NCI-H1105 (cell line): ENCODE data around the gene AHCYL2.
"Not testable (repeated sequence)": the region's sequence is repeated elsewhere in the genome, so short reads cannot be mapped to it uniquely, and the experiment has no call there.

Experiments
- DNase-seq: peaks from one replicate; lab custom pipeline; 2025; lab: John Stamatoyannopoulos, UW

Gene AHCYL2

DNA sequence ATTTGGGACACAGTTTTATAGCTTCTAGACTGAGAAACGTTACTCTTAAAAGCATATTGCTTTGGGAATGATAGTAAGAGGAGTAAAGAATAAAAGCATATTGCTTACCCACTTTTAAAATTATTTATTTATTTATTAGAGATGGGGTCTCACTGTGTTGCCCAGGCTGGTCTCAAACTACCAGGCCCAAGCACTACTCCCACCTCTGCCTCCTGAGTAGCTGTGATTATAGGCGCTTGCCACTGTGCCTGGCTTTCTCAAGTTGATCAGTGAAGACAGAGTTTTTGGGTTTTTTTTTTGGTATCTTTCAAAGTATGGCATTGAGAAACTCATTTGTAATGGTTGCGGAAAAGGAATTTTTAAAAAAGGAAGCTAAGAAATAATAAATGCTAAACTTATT is 68.0 kb downstream of the AHCYL2 start:
- no peak for DNase-seq

DNA sequence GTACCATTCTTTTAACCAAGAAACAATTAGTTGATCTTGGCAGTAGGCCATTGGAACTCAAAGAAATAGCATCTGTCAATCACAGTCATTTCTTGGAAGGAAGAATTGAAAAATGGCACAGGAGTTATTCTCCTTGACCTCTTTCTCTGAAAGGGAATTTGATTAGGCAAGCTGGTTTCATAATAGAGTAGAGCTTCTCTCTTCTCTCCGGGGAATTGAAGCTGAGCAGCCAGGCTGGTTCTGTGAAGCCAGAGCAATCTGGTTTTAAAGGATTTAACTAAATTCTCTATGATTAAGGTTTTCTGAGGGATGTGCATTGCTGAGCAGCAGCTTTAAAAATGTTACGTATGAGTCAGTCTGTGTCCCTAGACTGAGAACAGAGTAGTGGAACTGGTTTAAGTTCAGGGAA is 70.2 kb downstream of the AHCYL2 start:
- no peak for DNase-seq

DNA sequence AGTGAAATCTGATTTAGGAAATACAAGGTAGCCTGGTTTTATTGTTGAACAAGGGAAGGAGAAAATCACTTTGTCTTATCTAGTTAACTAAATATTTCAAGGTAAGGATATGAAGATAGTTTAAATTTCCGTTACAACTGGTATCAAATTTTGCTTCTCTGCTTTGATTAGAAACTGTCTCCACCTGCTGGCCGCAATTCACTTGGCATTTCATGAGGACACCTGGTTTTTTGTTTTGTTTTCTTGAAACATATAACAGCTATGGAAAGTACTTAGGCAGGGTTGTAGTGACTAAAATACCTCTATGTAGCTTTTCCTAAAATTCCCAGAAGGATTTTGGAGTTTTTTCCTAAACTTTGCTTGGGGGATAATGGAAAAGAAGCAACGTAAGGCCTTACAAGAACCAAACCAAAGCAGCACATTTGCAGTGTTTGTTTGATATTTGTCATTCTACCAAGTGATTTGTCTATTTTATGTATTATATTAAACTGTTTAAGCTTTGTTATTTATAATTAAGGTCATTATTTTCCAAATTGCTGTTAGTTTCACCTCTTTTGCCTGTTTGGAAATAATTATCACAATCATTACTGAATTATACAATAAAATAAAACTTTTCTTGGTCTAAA is 73.6 kb downstream of the AHCYL2 start:
- DNase-seq, result peak; percentile 34

DNA sequence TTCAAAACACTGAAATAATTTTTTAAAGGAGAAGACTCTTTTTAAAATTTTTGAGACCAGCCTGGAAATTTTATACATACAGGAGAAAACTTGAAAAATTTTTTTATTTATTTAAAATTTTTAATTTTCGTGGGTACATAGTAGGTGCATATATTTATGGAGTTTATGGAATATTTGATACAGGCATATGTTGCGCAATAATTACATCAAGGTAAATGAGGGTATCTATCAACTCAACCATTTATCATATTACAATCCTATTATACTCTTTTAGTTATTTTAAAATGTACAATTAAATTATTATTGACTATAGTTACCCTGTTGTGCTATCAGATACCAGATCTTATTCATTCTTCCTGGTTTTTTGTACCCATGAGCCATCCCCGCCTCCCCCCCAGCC is 75.1 kb downstream of the AHCYL2 start:
- DNase-seq, result no peak

DNA sequence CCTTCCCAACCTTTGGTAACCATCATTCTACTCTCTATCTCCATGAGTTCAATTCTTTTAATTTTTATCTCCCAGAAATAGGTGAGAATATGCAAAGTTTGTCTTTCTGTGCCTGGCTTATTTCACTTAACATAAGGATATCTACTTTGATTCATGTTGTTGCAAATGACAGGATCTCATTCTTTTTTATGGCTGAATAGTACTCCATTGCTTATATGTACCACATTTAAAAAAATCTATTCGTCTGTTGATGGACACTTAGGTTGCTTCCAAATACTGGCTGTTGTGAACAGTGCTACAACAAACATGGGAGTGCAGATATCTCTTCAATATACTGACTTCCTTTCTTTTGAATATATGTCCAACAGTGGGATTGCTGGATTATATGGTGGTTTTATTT is 75.5 kb downstream of the AHCYL2 start:
- DNase-seq, result not testable (repeated sequence)

DNA sequence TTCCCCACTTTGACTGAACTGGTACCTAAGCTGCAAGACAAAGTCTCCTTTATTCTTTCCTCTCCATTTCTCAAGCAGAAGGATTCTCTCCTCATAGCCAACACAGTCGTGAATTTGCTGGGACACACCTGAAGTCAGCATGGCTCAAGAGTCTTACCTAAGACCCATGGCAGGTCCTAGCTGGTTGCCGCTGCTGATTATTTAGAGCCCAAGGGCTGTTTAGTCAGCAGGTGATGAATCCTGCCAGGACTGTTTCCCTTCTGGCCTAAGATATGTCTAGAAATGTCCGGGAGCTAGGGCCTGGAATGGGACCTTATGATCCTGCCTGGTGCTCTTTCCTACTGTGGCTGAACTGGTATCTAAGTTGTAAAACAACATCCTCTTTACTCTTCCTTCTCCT is 82.8 kb downstream of the AHCYL2 start:
- DNase-seq, result no peak

DNA sequence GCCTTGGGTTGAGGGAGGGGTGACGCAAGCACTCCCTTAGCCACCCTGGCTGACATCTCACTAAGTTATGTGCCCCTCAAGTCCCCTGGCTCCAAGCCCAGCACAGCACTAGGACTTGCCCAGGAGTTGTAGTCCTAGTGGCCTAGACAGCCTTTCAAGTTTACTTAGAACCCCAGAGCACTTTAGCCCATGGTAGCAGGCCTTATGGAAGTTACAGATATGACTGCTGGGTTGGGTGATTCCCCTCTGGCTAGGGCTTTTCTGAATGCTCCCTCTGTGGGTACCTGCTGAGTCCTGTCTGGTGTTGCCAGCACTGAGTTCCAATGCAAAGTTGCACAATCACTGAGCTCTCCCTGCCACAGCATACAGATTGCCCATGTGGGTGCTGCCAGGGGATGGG is 83.2 kb downstream of the AHCYL2 start:
- no peak for DNase-seq

DNA sequence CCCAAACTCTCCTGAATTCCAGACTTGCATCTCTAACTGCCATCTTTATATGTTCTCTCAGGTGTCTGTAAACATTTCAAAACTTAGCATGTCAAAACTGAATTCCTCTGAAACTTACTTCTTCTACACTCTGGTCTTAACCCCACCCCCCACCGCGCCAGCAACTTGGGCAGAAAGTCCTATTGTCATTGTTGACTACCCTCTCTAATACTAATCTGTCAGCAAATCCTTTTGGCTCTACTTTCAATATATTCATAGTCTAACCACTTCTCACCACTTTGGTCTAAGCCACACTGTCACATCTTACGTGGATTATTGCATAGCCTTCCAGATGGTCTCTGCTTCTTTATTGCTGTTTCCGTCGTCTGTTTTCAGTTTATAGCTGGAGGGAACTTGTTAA is 86.6 kb downstream of the AHCYL2 start:
- DNase-seq, result no peak

DNA sequence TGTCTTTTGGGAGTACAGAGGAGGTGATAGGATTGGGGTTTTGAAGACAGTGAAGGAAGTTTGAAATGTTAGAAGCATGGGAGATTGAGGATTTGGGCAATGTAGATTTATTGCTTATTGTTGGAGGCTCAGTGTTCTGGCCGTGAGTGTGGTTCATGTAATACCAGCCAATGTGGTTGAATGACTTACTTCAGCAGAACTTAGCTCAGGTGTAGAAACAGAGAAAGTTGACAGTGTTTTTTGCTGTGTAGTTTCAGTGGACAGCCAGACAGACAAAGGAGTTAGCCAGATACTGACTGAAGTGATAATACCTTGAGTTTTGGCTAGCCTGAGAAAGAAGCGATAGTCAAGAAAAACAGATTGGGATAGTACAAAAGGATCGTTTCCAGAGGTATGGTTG is 88.5 kb downstream of the AHCYL2 start:
- DNase-seq, result no peak

DNA sequence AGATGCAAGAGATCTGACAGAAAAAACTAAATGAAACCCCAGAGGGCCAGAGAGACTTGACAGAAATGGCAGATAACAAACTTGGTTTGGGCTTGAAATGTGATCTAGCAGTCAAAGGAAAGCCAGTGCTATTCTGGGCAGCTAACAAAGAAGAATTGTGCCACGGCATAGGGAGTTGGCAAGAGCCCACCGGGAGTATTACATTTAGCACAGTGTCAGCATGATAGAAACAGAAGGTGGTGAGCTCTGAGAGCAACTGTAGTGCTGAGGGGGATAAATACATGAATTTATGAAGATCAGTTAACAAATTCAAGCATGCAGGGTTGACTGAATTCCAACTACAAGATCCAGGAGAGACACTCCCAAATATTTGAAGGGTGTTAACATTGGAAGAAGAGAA is 91.1 kb downstream of the AHCYL2 start:
- DNase-seq, result no peak

DNA sequence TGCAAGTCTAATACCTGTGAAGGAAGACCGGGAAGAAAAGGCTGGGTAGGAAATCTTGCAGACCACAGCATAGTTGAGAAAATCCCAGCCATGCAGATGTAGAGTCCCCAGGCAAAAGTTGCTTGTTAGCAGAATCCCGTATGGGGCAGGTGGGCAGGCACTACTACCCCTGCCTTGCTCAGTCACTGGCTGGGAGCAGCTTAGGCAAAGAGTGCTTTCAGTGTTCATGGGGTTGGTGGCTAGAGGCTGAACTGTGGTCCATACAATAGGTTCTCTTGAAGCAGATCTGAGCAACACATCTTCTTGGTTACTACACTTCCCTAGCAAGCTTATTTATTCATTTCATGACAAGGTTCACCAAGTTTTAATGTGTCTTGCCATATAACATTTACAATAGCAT is 92.6 kb downstream of the AHCYL2 start:
- no peak for DNase-seq

DNA sequence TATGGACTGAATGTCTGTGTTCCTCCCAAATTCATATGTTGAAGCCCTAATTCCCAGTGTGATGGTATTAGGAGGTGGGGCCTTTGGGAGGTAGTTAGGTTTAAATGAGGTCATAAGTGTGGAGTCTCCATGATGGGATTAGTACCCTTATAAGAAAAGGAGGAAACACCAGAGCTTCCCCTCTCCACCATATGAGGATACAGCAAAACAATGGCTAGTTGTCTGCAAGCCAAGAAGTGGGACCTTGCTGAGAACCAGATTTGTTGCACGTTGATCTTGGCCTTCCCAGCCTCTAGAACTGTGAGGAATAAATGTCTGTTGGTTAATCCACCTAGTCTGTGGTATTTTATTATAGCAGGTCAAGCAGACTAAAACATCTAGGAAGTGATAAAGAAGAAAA is 102.2 kb downstream of the AHCYL2 start:
- DNase-seq, result no peak

DNA sequence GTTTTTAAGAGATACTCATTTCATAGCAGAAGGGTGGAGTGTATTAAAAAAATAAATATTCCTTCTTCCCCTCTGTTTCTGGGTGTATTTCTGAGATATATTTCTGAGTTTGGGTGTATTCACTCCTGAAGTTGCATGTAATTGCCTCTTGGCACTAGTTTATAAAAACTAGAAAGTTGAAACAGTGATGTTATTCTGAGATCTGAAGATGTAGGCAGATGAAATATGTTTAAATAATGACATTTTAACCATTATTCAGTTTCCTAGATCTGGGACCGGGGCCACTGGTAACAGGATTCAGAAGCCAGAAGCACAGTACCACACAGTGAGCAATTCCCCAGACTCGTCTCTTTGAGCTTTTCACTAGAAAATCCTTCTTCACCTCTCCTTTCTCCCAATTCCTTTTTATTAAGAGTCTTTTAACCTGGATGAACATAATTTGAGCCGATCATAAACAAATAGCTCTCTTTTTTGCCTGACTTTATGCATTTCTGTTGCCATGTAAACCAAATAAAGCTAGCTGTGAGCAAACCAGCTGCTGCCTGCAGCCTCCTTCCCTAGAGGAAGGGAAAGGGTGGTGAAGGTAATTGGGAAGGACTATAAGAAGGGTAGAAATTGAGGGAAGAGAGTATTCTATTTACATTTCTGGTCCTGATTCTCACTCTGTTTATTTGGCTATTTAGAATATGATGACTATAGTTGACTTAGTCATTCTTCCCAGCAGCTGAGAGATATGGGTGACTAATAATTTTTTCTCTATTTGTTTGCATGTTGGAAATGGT is 107.6 kb downstream of the AHCYL2 start:
- DNase-seq, result no peak

DNA sequence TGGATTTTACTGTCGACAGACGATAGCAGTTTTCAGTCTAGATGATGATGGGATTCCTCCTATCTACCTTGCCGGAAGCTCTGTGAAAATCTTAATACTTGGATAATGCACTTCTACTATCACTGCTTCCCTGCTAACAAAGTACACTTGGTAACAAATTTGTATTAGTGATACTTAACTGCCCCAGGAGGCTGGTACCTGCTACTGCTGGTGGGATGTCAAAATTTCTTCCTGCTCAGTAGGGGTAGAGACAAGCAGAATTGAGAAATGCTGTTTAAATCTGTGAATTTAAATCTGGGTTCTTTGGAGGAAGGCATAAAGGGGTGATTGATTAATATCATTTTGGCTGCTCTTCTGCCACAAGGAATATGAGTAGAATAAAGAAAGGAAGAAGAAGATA is 109.6 kb downstream of the AHCYL2 start:
- no peak for DNase-seq

DNA sequence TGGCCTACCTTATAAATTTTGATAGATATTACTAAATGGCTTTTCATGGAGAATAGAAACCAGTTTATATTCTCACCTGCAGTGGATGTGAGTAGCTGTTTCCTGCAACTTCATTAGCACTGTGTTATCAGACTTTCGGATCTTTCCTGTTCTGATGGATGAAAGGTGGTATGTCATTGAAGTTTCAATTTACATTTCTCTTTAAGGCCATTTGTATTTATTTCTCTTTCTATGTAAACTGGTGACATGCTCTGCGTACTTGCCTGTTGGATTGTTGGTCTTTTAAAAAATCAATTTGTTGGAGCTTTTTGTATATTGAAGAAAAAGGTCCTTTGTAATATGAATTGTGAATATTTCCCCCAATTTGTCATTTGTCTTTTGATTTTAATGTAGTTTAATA is 113.6 kb downstream of the AHCYL2 start:
- DNase-seq, result no peak

DNA sequence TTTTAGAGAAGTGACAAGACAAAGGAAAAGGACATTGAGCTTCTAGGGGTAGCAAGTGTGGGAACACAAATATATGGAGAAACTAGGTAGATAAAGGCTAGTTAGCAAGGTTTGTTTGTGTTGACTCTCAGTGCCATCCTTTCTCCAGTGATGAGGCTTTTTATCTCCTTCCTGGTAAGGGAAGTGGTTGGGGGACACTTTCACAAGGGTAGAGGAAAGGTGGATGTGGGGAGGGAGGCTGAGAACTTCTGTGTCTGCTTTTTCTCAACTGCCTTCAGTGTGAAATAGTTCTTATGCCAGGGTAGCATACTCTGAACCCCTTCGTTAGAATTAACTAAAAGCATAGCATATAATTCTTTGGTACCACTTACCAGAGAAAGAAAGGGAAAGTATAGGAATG is 116.4 kb downstream of the AHCYL2 start:
- no peak for DNase-seq

DNA sequence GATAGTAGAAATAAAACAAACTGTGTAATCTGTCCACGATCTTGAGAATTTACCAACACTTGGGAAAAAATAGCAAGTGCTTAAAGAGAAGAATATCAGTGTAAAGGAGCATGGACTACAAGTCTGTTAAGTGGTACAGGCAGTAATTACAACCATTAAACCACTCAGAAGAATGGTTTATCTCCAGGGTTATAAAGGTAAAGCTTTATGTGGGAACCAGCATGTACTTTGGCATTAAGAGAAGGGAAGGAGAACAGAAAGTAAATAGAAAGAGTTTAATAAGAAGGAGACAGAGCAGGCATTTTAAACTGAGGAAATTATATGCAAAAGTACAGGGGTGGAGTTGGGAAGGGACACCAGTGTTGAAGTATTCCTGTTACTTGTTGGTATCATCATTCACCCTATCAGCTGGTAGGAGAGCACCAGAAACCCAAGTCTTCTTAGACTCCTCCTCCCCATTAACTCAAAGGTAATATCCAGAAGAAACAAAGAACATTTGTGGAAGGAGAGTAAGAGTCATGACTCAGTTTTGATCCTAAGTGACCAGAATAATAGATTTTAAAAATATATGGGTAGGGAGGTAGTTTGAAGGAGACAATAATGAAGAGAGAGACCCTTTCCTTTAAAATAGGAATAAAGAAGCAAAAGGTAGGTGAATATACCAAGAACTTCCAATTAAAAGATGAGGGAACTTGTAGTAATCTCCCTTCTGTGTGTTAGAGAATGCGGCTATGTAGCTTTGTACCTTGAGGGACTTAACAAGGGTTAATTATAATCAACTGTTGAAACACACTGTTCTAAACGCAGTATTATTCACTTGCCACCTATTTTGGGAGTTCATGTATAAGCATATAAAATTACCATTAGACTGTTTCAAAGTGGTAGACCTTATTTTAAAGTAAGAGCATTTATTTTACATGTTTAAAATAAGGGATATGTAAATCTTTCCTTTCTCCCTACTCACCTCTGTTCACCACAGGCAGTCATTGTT is 117.3 kb downstream of the AHCYL2 start:
- no peak for DNase-seq

DNA sequence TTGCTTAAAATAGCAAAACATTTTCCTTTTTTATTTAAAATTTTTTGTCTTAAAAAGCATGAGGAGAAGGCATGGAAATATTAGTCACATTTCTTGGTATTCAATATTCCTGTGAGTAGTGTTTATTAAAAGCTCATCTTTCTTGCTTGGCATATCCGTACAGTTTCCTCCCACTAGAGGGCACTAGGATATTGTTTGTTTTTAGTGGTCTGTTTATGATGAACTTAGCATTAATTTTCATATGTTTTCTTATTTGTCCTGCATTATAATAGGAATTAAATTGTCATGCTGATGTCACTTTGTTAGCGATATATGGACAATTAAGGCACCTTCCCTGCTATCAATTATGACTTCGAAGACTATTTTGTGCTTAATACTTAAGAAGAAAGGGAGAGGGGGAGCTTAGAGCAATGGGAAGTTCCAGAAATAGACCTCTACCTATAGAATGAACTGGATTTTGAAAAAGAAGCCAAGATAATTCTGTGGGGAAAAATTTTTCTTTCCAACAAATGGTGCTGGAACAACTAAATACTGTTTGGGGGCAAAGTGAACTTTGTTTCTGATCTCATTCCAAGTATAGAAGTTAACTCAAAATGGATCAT is 118.4 kb downstream of the AHCYL2 start:
- peak; percentile 40 for DNase-seq

DNA sequence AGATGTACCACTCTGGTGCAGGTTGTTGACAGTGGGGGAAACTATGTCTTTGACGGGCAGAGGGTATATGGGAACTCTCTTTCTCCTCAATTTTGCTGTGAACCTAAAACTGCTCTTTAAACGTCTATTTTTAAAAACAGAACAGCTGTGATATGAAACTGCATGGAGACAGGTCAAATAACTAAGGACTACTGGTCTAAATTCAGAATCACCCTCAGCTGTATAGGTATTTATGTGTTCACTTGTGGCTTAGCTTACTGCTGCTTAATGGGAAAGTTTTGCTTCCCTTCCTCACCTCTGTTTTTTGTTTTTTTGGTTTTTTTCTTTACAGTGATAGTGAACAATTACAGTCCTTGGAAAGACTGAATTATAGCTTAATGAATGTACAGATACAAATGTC is 122.5 kb downstream of the AHCYL2 start:
- no peak for DNase-seq

DNA sequence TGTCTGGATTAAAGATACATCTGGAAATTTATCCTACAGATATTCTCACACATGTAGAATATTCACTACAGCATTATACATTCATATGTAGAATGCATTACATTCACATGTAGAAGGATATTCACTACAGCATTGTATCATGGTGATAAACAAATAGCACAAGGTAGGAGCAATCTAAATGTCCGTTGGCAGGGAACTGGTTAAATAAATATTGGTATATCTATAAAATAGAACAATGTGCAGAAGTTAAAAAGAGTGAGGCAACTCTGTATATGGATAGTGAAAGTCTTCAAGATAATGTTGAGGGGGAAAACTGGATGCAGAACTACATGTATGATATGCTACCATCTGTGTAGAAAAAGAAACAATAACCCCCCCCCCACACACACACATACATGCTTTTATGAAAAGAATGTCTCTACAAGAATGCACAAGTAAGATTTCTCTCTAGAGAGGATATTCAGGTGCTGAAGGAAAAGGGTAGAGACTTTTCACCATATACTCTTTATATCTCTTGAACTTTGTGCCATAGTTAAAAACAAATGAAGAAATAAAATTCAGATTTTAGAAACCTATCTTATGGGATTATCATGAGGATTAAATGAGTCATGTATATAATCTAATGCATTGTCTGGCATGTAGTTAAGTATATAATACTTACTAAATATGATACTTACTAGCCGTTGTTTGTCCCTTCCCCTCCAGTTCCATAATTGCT is 123.4 kb downstream of the AHCYL2 start:
- DNase-seq, result no peak

DNA sequence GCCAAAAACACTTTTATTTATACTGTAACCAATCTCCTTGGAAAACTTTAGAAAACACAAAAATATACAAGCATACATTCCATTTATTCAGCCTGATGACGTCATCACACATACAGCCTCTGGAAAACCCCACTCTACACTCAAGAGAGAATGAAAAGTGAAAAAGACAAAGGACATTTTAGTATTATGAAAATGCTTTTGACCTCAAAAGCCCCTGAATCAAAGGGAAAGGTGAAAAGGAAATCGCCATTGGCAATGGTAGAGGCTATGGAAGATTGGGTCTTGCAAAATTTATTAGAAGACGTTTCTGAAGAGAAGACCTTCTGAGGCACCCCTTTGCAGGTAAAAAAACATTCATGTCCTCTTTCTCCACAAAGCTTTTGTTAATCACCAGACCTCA is 126.5 kb downstream of the AHCYL2 start:
- no peak for DNase-seq

DNA sequence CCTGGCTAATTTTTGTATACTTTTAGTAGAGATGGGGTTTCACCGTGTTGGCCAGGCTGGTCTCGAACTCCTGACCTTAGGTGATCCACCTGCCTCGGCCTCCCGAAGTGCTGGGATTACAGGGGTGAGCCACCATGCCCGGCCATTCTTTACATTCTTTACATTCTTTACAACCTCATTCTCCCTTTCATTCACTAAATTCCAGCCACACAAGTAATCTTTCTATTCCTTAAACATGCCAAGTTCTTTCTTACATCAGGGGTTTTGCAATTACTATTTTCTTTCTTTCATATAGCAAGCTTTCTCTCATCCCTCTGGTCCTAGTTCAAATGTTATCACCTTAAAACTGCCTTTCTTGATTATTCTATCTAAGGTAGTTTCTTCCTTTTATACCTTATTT is 128.3 kb downstream of the AHCYL2 start:
- not testable (repeated sequence) for DNase-seq
